Neural cell (in vitro differentiated cells): ENCODE measurements around the gene C20orf144. TPM values are rescaled to one million over a fixed set of nuclear protein-coding genes. Genes with fewer than 3 reads are reported as not detected.

Experiments used
- H2AFZ ChIP-seq: fragments of 200-600, 300-800 bp; sonication (generic), shearing (Covaris generic); 2 replicates; pipeline ENCODE4 v1.6.0; 2014; ENCODE audit warnings: low read depth, mild to moderate bottlenecking, antibody characterized with exemption, low read length, moderate library complexity
- H3F3A ChIP-seq: fragments of 200-600 bp; shearing (Covaris generic); 2 replicates; pipeline ENCODE4 v1.6.1; 2016; ENCODE audit warnings: mild to moderate bottlenecking, moderate library complexity, mixed read lengths, antibody characterized with exemption, low read length; ENCODE audit not compliant: insufficient read depth, poor library complexity, severe bottlenecking
- H3K27ac ChIP-seq: fragments of 200-600, 300-800 bp; sonication (generic), shearing (Covaris generic); 2 replicates; pipeline ENCODE4 v1.5.1; 2014; ENCODE audit warnings: mild to moderate bottlenecking, low read length, moderate library complexity
- H3K27me3 ChIP-seq: fragments of 300-800, 200-600 bp; sonication (generic), shearing (Covaris generic); 2 replicates; pipeline ENCODE4 v1.6.0; 2014; ENCODE audit warnings: mild to moderate bottlenecking, low read depth, low read length, moderate library complexity; ENCODE audit not compliant: insufficient read depth
- H3K36me3 ChIP-seq: fragments of 300-800, 200-600 bp; sonication (generic), shearing (Covaris generic); 2 replicates; pipeline ENCODE4 v1.5.1; 2014; ENCODE audit warnings: mild to moderate bottlenecking, antibody characterized with exemption, low read length, moderate library complexity; ENCODE audit not compliant: insufficient read depth
- H3K4me2 ChIP-seq: fragments of 300-800, 200-600 bp; sonication (generic), shearing (Covaris generic); 2 replicates; pipeline ENCODE4 v1.6.0; 2014; ENCODE audit warnings: mild to moderate bottlenecking, low read length
- H3K4me3 ChIP-seq: fragments of 300-800, 200-600 bp; sonication (generic), shearing (Covaris generic); 2 replicates; pipeline ENCODE4 v1.5.1; 2014; ENCODE audit warnings: mild to moderate bottlenecking, low read length, moderate library complexity
- H3K79me2 ChIP-seq: fragments of 200-600 bp; shearing (Covaris generic); replicated peaks from 2 replicates; pipeline ENCODE4 v1.6.0; 2014; ENCODE audit warnings: mild to moderate bottlenecking, low read length, moderate library complexity; ENCODE audit not compliant: insufficient read depth
- H3K9ac ChIP-seq: fragments of 300-800, 200-600 bp; sonication (generic), shearing (Covaris generic); 2 replicates; pipeline ENCODE4 v1.6.1; 2016; ENCODE audit warnings: mild to moderate bottlenecking, low read length, mixed read lengths
- H3K9me2 ChIP-seq: fragments of 200-600 bp; shearing (Covaris generic); 2 replicates; pipeline ENCODE4 v1.6.1; 2016; ENCODE audit warnings: mild to moderate bottlenecking, low read length, mixed read lengths; ENCODE audit not compliant: insufficient read depth
- H3K9me3 ChIP-seq: fragments of 200-600, 300-800 bp; sonication (generic), shearing (Covaris generic); 2 replicates; pipeline ENCODE4 v1.6.1; 2016; ENCODE audit warnings: mild to moderate bottlenecking, mixed run types, low read length, moderate library complexity, mixed read lengths
- H4K20me1 ChIP-seq: fragments of 200-600 bp; shearing (Covaris generic); 2 replicates; pipeline ENCODE4 v1.6.1; 2016; ENCODE audit warnings: mild to moderate bottlenecking, mixed run types; ENCODE audit not compliant: insufficient read depth
- EP300 ChIP-seq: fragments of 450-650 bp; conservative IDR thresholded peaks from 2 replicates; pipeline ENCODE4 v1.6.1; 2014; ENCODE audit warnings: antibody characterized with exemption, mild to moderate bottlenecking, moderate library complexity; ENCODE audit not compliant: poor library complexity, severe bottlenecking
- EZH2 ChIP-seq: fragments of 200-600, 300-800 bp; shearing (Covaris generic), sonication (generic); IDR thresholded peaks from 2 replicates; pipeline ENCODE4 v1.6.1; 2014; ENCODE audit warnings: antibody characterized with exemption, low read length, borderline replicate concordance, mild to moderate bottlenecking; ENCODE audit not compliant: insufficient read depth, poor library complexity, severe bottlenecking
- MXI1 ChIP-seq: fragments of 450-650 bp; conservative IDR thresholded peaks from 2 replicates; pipeline ENCODE4 v1.6.1; 2014; ENCODE audit warnings: antibody characterized with exemption, mild to moderate bottlenecking; ENCODE audit not compliant: poor library complexity, severe bottlenecking
- POLR2AphosphoS5 ChIP-seq: IDR thresholded peaks from 2 replicates; pipeline ENCODE4 v1.6.1; 2012
- RAD21 ChIP-seq: fragments of 450-650 bp; conservative IDR thresholded peaks from 2 replicates; pipeline ENCODE4 v1.6.1; 2014; ENCODE audit warnings: antibody characterized with exemption, mild to moderate bottlenecking, moderate library complexity
- SMC3 ChIP-seq: fragments of 450-650 bp; conservative IDR thresholded peaks from 2 replicates; pipeline ENCODE4 v1.6.1; 2014; ENCODE audit warnings: antibody characterized with exemption, mild to moderate bottlenecking, moderate library complexity; ENCODE audit not compliant: poor library complexity
- TAF1 ChIP-seq: IDR thresholded peaks from 2 replicates; pipeline ENCODE4 v1.6.1; 2012; ENCODE audit warnings: low read depth
- polyA plus RNA-seq: library from polyadenylated mRNA; depleted of rRNA; stranded (reverse); fragments of >200 nt; gene quantifications from 2 replicates; pipeline ENCODE4 v1.2.3, GENCODE V29; 2014
- TF ChIP-seq, protein P1 (sequence below): fragments of 450-650 bp; IDR thresholded peaks from 2 replicates; pipeline ENCODE4 v1.5.1; 2014; ENCODE audit warnings: antibody characterized with exemption, mild to moderate bottlenecking, moderate library complexity; ENCODE audit not compliant: poor library complexity, severe bottlenecking
- TF ChIP-seq, protein P2 (sequence below): IDR thresholded peaks from 2 replicates; pipeline ENCODE4 v1.6.1; 2012; ENCODE audit warnings: borderline replicate concordance

Gene C20orf144
- polyA plus RNA-seq, 1 donor from 2014 or later: not detected

DNA sequence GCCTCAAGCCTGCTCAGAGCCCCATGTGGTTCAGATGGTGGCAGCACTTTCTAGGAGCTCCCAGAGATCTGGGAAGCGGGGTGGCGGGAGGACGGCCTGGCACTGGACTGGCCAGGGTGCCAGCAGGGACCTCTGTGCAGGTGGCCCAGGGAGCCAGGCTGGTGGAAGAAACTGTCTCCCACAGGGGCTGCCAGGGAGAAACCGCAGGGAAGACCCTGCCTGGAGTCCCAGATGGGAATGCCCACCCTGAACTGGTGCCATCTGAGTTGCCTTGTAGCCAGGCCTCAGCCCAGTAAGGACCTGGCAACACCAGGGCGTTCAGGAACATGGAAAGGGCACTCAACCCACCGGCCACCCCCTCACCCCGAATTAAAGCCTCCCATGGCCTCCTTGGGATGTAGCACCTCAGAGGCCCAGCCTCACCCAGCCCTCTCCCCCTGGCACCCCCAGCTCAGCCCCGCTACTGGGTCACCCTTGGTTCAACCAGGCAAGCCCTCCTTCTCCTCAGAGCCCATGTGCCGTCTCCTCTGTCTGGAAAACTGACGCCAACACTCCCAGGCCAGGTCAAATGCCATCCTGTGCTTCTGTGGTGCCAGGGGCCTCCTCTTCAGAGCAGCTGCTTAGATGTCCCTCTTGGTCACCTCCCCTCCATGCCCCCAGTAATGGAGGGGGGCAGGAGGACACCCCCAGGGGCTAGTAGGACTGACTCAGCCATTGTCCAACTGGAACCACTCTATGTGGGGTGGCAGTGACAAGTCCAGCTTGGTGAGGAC, 5.9 kb upstream of the C20orf144 start:
- Histone ChIP-seq H3K36me3 (no peaks in the 10 kb centered on the region), H3K4me2 (no peak overlapping the region), H3K9me2 (no peaks in the 10 kb centered on the region), H3K27me3 (no peaks in the 10 kb centered on the region), H4K20me1 (no peaks in the 10 kb centered on the region), H3F3A (no peaks in the 10 kb centered on the region), H3K9ac (no peak overlapping the region), H3K27ac (no peak overlapping the region), H3K9me3 (no peaks in the 10 kb centered on the region), H3K79me2 (no peaks in the 10 kb centered on the region), H2AFZ (no peak overlapping the region), H3K4me3 (no peak overlapping the region)
- TF ChIP-seq POLR2AphosphoS5: no peak
- TF ChIP-seq EZH2: no peak
- TF ChIP-seq, protein P1, sequence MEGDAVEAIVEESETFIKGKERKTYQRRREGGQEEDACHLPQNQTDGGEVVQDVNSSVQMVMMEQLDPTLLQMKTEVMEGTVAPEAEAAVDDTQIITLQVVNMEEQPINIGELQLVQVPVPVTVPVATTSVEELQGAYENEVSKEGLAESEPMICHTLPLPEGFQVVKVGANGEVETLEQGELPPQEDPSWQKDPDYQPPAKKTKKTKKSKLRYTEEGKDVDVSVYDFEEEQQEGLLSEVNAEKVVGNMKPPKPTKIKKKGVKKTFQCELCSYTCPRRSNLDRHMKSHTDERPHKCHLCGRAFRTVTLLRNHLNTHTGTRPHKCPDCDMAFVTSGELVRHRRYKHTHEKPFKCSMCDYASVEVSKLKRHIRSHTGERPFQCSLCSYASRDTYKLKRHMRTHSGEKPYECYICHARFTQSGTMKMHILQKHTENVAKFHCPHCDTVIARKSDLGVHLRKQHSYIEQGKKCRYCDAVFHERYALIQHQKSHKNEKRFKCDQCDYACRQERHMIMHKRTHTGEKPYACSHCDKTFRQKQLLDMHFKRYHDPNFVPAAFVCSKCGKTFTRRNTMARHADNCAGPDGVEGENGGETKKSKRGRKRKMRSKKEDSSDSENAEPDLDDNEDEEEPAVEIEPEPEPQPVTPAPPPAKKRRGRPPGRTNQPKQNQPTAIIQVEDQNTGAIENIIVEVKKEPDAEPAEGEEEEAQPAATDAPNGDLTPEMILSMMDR: no peak
- TF ChIP-seq RAD21: no peak
- TF ChIP-seq SMC3: no peak
- no peak for TF ChIP-seq MXI1

DNA sequence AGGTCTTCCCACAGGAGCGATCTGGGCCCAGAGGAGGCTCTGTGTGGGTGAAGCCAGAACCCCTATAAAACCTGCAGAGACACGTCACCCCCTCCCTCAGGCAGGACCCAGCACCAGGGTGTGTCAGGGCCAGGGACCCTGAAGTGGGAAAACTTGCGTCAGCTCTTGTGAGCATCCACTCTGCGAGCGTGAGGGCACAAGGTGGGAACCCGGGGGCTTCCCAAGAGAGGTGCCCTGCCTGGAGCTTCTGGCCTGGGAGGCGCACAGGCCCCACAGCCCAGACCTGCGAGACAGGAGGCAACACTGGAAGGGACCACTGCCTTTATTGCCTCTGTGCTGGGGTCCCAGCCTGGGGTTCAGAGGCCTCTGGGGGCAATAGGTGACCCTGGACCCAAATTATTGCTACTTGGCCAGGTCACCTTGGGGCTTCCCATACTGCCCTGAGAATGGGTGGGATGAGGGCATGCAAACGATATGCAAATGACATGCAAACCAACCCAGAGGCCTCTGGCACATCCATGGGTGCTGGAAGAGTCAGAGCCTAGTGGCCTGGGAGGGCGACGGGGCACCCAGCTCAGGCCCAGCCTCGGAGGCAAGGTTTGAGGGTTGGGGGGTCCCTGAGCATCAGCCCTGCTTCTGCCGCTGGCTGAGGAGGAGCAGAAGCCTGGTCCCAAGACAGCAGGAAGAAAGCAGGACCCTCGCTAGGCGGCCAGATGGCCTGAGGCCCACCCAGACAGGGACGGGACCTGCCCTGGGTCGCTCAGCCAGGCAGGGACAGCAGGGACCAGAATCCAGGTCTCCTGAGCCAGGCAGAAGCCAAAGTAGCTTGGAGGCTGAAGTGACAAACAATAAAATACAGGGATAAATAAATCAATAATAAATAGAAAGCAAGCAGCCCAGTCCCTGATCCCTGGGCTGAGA, 5.1 kb upstream of the C20orf144 start:
- H3K27me3 ChIP-seq: no peaks in the 10 kb centered on the region
- no peaks in the 10 kb centered on the region for H3K36me3 ChIP-seq
- no peak overlapping the region for H3K27ac ChIP-seq
- TF ChIP-seq TAF1 (no peak), RAD21 (no peak), POLR2AphosphoS5 (no peak), EP300 (no peak), SMC3 (no peak), MXI1 (no peak), EZH2 (no peak)
- TF ChIP-seq, protein P2, sequence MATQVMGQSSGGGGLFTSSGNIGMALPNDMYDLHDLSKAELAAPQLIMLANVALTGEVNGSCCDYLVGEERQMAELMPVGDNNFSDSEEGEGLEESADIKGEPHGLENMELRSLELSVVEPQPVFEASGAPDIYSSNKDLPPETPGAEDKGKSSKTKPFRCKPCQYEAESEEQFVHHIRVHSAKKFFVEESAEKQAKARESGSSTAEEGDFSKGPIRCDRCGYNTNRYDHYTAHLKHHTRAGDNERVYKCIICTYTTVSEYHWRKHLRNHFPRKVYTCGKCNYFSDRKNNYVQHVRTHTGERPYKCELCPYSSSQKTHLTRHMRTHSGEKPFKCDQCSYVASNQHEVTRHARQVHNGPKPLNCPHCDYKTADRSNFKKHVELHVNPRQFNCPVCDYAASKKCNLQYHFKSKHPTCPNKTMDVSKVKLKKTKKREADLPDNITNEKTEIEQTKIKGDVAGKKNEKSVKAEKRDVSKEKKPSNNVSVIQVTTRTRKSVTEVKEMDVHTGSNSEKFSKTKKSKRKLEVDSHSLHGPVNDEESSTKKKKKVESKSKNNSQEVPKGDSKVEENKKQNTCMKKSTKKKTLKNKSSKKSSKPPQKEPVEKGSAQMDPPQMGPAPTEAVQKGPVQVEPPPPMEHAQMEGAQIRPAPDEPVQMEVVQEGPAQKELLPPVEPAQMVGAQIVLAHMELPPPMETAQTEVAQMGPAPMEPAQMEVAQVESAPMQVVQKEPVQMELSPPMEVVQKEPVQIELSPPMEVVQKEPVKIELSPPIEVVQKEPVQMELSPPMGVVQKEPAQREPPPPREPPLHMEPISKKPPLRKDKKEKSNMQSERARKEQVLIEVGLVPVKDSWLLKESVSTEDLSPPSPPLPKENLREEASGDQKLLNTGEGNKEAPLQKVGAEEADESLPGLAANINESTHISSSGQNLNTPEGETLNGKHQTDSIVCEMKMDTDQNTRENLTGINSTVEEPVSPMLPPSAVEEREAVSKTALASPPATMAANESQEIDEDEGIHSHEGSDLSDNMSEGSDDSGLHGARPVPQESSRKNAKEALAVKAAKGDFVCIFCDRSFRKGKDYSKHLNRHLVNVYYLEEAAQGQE: no peak
- TF ChIP-seq, protein P1: no peak
- no peaks in the 10 kb centered on the region for H4K20me1 ChIP-seq
- H3K9ac ChIP-seq: no peak overlapping the region
- no peaks in the 10 kb centered on the region for H3K79me2 ChIP-seq
- no peak overlapping the region for H2AFZ ChIP-seq
- no peak overlapping the region for H3K4me3 ChIP-seq
- H3K9me2 ChIP-seq: no peaks in the 10 kb centered on the region
- no peaks in the 10 kb centered on the region for H3K9me3 ChIP-seq
- H3F3A ChIP-seq: no peaks in the 10 kb centered on the region
- H3K4me2 ChIP-seq: no peak overlapping the region
